Prostate gland (tissue), 2 donors: ENCODE results near the gene PALLD.

ENCODE experiments used
- CTCF ChIP-seq, 4 experiments: fragments of 200-600 bp in 2 of 4; fragments of 450-650 bp in 2 of 4; sonication (generic) in 2 of 4; IDR thresholded peaks; 1 replicate in 3 of 4; 2 replicates in 1 of 4; pipeline ENCODE4 v1.5.1; 2016 to 2019; ENCODE audit warnings: antibody characterized with exemption in 4 of 4, mild to moderate bottlenecking in 2 of 4, moderate library complexity in 2 of 4
- POLR2AphosphoS5 ChIP-seq: sonication (generic); formaldehyde crosslinking; IDR thresholded peaks from one replicate; pipeline ENCODE4 v1.6.1; 2017; ENCODE audit warnings: antibody characterized with exemption

- TF ChIP-seq POLR2AphosphoS5 (no peak), CTCF (IDR thresholded peaks at IDR 0.05) (no peak)
Measured at GRCh38 chr4:168887809-168888208, 391.0 kb downstream of the PALLD start.
